ENCODE data around the gene USH1G. TPM values are rescaled to one million over a fixed set of nuclear protein-coding genes. Genes with fewer than 3 reads are reported as not detected.

The USH1G gene
- total and polyA plus RNA-seq, 4 donors = 0.13 TPM; not detected in 3

DNA sequence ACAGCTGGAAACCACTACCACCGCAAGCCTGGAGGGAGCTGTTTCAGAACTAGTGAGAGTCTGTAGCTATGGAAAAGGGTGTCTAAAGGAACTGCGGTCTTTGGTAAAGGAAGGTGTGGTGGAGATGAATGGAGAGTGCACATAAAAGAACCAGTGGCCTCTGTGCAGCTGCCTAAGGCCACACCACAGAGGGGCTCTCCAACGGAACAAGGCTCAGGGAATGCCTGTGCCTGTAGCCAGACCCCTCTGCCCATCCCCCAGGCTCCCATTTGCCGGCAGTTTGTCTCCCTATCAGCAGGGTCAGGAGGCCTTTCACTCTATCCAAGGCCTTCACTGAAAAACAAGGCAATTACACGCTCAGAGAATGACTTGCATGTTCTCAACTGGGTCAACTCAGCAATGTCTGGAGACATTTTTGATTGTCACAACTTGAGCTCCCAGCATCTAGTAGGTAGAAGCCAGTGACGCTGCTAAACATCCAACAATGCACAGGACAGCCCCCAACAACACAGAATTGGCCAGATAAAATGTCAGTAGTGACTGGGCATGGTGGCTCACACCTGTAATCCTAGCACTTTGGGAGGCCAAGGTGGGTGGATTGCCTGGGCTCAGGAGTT lies 47.0 kb downstream of the USH1G start:
- no peak overlapping the region for H3K4me3 ChIP-seq (ENCODE audit: low read length in 2 of 2)
- no peak for ATAC-seq (ENCODE audit: low FRiP score)
- H3K27ac ChIP-seq (ENCODE audit: low read depth in 1 of 2, low read length in 2 of 2) = no peak overlapping the region
- no peaks in the 10 kb centered on the region for H3K36me3 ChIP-seq (ENCODE audit: control insufficient read depth in 1 of 2, insufficient read depth in 2 of 2, low read length in 1 of 2)
- peaks cover 0 to 2% of the 10 kb centered on the region in 2 donors for H3K4me1 ChIP-seq (ENCODE audit: control insufficient read depth in 1 of 2, insufficient read depth in 2 of 2, low read length in 2 of 2)
- WGBS, 2 donors = 39 to 45% methylated on average over 6 of the region's 6 CpGs
- H3K27me3 ChIP-seq (ENCODE audit: control insufficient read depth in 1 of 2, insufficient read depth in 2 of 2, low read length in 1 of 2) = no peaks in the 10 kb centered on the region
- H3K9me3 ChIP-seq (ENCODE audit: control insufficient read depth, low read length) = no peaks in the 10 kb centered on the region
- DNase-seq = no peak
- intact Hi-C loops (cut with DNase I) = no loop called here

DNA sequence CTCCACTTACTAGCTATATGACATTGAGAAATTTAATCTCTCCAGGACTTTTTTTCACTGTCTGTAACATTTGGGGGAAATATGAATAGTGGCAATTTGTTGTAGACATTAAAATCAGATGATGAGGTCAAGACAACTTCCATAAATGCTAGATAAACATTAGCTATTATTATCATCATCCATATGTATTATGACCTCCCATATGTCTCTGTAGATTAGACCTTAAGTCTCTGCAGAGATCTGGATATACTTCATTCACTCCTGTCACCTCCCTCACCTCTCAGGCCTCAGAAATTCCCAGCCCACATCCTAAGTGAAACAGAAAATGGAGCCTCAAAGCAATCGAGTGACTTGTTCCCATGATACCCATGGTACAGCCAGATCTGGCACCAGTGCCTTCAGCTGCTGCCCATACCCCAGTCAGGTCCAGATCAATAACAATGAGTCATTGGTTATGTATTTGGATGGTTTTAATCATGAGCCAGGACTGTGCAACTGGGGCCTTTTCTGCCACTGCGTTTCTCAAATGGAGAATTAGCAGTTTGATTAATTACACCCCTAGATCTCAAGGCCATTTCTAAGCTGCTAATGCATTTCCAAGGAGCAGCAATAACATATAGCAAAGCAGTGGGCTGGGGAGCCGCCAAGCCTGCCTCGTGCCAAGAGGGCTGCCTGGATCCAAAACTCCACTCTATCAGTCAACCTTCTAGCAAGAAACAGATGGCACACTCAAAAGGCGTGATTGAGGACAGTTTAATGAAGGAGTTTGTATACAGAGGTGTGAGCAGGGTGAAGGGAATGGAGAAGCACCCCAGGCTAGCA lies 47.7 kb downstream of the USH1G start:
- intact Hi-C loops (cut with DNase I) = no loop called here
- no peaks in the 10 kb centered on the region for H3K9me3 ChIP-seq (ENCODE audit: control insufficient read depth, low read length)
- H3K27ac ChIP-seq (ENCODE audit: low read depth in 1 of 2, low read length in 2 of 2) = no peak overlapping the region
- WGBS, 2 donors = 18 to 20% methylated on average over 5 of the region's 5 CpGs
- peaks cover 0 to 2% of the 10 kb centered on the region in 2 donors for H3K4me1 ChIP-seq (ENCODE audit: control insufficient read depth in 1 of 2, insufficient read depth in 2 of 2, low read length in 2 of 2)
- H3K27me3 ChIP-seq (ENCODE audit: control insufficient read depth in 1 of 2, insufficient read depth in 2 of 2, low read length in 1 of 2) = no peaks in the 10 kb centered on the region
- no peak for ATAC-seq (ENCODE audit: low FRiP score)
- no peak for DNase-seq
- H3K36me3 ChIP-seq (ENCODE audit: control insufficient read depth in 1 of 2, insufficient read depth in 2 of 2, low read length in 1 of 2) = no peaks in the 10 kb centered on the region
- no peak overlapping the region for H3K4me3 ChIP-seq (ENCODE audit: low read length in 2 of 2)

DNA sequence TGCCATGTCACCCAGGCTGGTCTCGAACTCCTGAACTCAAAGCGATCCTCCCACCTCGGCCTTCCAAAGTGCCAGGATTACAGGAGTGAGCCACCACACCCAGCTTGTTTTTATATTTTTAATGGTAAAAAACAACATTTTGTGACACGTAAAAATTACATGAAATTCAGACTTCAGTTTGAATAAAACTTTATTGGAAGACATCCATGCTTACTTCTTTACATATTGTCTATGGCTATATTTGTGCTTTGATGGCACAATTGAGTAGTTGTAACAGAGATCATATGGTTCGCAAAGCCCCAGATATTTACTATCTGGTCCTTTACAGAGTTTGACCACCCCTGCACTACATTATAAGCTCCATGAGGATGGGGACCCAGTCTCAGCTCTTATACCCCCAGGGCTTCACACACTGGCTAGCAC lies 48.4 kb downstream of the USH1G start:
- no peaks in the 10 kb centered on the region for H3K36me3 ChIP-seq (ENCODE audit: control insufficient read depth in 1 of 2, insufficient read depth in 2 of 2, low read length in 1 of 2)
- H3K4me3 ChIP-seq (ENCODE audit: low read length in 2 of 2) = no peak overlapping the region
- no peaks in the 10 kb centered on the region for H3K27me3 ChIP-seq (ENCODE audit: control insufficient read depth in 1 of 2, insufficient read depth in 2 of 2, low read length in 1 of 2)
- ATAC-seq (ENCODE audit: low FRiP score) = no peak
- peaks cover 0 to 2% of the 10 kb centered on the region in 2 donors for H3K4me1 ChIP-seq (ENCODE audit: control insufficient read depth in 1 of 2, insufficient read depth in 2 of 2, low read length in 2 of 2)
- intact Hi-C loops (cut with DNase I) = no loop called here
- H3K9me3 ChIP-seq (ENCODE audit: control insufficient read depth, low read length) = no peaks in the 10 kb centered on the region
- WGBS, 2 donors = 96 to 100% methylated on average over 5 of the region's 5 CpGs
- no peak overlapping the region for H3K27ac ChIP-seq (ENCODE audit: low read depth in 1 of 2, low read length in 2 of 2)
- no peak for DNase-seq

DNA sequence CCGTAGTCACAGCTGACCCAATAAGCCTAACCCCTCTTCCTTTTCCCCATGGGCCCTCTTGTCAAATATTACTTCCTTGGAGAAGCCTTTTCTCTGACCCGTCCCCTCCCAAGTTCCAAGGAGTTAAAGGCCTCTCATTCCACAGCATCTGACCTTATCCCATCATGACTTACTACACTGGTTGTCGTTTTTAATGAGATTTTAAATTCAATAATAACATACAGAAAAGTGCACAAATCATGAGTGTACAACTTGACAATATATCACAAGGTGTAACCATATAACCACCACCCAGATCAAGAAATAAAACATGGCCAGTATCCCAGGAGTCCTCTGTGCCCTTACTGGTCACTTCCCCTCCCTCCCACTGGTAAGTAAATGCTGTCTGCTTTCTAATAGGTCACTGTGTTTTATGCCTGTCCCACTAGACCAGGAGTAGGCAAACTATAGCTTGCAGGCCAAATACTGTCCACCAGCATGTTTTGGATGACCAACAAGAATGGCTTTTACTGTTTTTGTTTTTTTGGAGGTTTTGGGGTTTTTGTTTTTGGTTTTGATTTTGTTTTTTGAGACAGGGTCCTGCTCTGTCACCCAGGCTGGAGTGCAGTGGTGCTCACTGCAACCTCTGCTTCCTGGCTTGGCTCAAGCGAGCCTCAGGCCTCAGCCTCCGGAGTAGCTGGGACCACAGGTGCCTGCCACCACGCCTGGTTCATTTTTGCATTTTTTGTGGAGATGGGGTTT lies 49.0 kb downstream of the USH1G start:
- H3K27ac ChIP-seq (ENCODE audit: low read depth in 1 of 2, low read length in 2 of 2) = no peak overlapping the region
- H3K4me1 ChIP-seq (ENCODE audit: control insufficient read depth in 1 of 2, insufficient read depth in 2 of 2, low read length in 2 of 2) = peaks cover 0 to 2% of the 10 kb centered on the region in 2 donors
- no peaks in the 10 kb centered on the region for H3K36me3 ChIP-seq (ENCODE audit: control insufficient read depth in 1 of 2, insufficient read depth in 2 of 2, low read length in 1 of 2)
- ATAC-seq (ENCODE audit: low FRiP score) = no peak
- H3K27me3 ChIP-seq (ENCODE audit: control insufficient read depth in 1 of 2, insufficient read depth in 2 of 2, low read length in 1 of 2) = no peaks in the 10 kb centered on the region
- DNase-seq = no peak
- no peaks in the 10 kb centered on the region for H3K9me3 ChIP-seq (ENCODE audit: control insufficient read depth, low read length)
- 59 to 61% methylated on average over 6 of the region's 6 CpGs for WGBS, 2 donors
- intact Hi-C loops (cut with DNase I) = no loop called here
- peak overlapping the region; percentile 45 for H3K4me3 ChIP-seq (ENCODE audit: low read length in 2 of 2)

DNA sequence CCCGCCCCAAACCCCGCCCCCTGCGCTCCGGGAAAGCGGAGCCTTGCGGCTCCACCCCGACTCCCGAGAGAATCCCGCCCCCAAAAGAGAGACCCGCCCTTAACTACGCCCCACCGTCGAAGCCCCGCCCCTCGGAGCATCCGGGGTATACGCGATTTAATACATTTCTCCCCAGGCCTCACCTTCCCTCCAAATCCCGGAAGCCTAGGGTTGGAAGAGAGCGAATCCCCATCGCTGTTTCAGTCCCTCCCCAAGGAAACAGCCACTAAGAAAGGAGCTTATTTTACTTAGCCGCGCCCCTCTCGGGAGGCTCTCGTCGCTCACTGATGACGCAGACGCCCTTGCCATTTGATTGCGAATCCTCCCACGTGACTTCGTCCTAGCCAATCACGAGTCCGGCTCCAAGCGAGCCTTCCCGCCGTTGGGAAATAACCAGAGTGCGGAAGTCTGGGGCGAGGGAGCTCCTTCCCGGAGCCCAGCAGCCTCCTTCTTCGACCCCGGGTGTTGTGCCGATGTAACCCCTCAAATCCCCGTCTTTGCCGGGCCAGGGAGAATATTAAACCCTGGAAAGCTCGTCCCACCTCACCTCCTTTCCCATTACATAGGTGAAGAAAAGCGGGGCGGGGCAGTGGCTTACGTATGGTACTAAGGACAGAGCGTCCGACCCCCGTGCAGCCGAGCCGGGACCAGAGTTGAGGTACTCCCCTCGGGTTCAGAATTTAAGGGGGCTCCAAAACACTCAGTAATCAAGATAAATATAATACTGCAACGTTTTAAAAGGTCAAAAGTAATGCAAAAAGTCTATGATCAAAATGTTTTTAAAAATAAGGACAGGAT lies 49.8 kb downstream of the USH1G start:
- peak; percentile 100 for DNase-seq
- WGBS, 2 donors = 0% methylated on average over 55 of the region's 55 CpGs
- Histone ChIP-seq H3K9me3 (ENCODE audit: control insufficient read depth, low read length) (no peaks in the 10 kb centered on the region), H3K27me3 (ENCODE audit: control insufficient read depth in 1 of 2, insufficient read depth in 2 of 2, low read length in 1 of 2) (no peaks in the 10 kb centered on the region), H3K36me3 (ENCODE audit: control insufficient read depth in 1 of 2, insufficient read depth in 2 of 2, low read length in 1 of 2) (no peaks in the 10 kb centered on the region), H3K4me3 (ENCODE audit: low read length in 2 of 2) (peak overlapping the region; percentile 45), H3K4me1 (ENCODE audit: control insufficient read depth in 1 of 2, insufficient read depth in 2 of 2, low read length in 2 of 2) (peaks cover 0 to 2% of the 10 kb centered on the region in 2 donors), H3K27ac (ENCODE audit: low read depth in 1 of 2, low read length in 2 of 2) (peak overlapping the region in 1 of 2 donors; percentile 77)
- ATAC-seq (ENCODE audit: low FRiP score) = peak; percentile 98
- intact Hi-C loops (cut with DNase I) = no loop called here

DNA sequence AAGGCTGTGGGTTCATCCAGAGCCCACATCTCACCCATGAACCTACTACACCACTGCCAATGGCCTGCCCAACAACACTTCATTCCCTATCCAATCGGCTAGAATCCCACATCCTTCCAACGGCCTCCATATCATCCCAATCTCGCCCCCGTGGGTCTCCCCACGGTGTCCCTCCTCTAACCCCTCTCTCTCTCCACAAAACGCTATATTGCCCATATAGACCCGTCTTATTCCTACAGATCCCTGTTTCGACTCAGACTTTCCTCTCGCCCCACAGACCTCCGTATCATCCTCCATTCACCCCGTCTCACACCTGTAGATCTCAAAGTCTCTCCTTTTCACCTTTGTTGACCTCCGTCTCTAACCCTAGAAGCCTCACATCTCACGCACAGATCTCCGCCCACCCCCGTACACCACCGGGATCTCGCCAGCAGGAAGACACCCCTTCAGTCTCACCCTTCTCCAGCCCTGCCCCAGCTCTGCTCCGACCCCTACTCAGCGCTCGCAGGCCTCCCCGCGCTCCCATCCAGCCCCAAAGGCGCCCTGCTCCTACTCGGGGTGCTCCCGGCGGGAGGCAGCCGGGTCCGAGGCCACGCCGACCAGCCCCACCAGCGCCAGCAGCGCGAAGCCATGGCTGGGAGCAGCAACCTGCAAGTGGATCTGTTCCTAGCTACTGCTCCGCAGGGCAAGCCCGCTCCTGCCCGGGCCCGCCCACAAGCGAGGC lies 50.6 kb downstream of the USH1G start, which contains the start of gene FDXR:
FDXR (minus strand) TSS at position 682 of the 724 bp plus-strand sequence; CDS start at position 632, 50 bp downstream.
- H3K9me3 ChIP-seq (ENCODE audit: control insufficient read depth, low read length) = no peaks in the 10 kb centered on the region
- ATAC-seq (ENCODE audit: low FRiP score) = no peak
- DNase-seq = no peak
- peak within 1 kb of the TSS in 1 of 2 donors; percentile 77 for H3K27ac ChIP-seq (ENCODE audit: low read depth in 1 of 2, low read length in 2 of 2)
- H3K4me3 ChIP-seq (ENCODE audit: low read length in 2 of 2) = peak within 1 kb of the TSS; percentile 45
- H3K36me3 ChIP-seq (ENCODE audit: control insufficient read depth in 1 of 2, insufficient read depth in 2 of 2, low read length in 1 of 2) = no peaks in the 10 kb centered on the region
- intact Hi-C loops (cut with DNase I) = no loop called here
- no peaks in the 10 kb centered on the region for H3K27me3 ChIP-seq (ENCODE audit: control insufficient read depth in 1 of 2, insufficient read depth in 2 of 2, low read length in 1 of 2)
- WGBS, 2 donors = 9% methylated on average over 38 of the region's 38 CpGs
- peaks cover 0 to 2% of the 10 kb centered on the region in 2 donors for H3K4me1 ChIP-seq (ENCODE audit: control insufficient read depth in 1 of 2, insufficient read depth in 2 of 2, low read length in 2 of 2)

DNA sequence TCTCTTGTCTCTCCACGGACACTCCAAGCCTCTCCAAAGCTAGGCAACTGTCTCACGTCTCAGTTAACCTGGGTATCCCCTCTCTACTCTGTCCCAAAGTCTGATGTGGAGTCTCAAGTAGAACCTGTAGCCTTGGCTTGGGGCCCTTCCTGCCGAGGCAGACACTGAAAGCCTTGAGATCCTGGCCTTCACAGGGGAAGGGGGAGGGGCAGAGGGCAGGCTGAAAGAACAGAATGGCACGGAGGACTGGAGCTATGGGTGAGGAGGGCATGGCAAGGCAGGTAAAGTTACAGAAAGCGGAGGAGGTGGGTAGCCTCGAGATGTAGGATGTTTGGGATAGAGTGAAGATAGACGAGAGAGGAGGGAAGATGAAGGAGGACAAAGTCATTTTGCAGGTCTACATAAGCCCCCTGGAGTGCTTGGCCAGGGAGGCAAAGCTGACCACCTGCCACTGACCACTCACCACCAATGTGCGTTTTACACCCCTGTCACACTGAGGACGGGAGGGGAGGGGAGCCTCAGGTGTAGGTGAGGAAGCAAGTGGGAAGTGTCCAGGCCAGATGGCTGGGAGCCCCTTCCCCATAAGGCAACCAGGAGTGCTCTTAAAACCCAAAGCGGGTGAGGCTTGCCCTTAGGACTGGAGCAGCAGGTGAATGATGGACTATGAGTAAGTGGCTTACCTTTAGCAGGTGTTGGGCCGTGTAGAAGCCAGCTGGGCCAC lies 51.5 kb downstream of the USH1G start:
- no peak overlapping the region for H3K4me3 ChIP-seq (ENCODE audit: low read length in 2 of 2)
- ATAC-seq (ENCODE audit: low FRiP score) (no peak), DNase-seq (no peak)
- no peaks in the 10 kb centered on the region for H3K36me3 ChIP-seq (ENCODE audit: control insufficient read depth in 1 of 2, insufficient read depth in 2 of 2, low read length in 1 of 2)
- 85 to 86% methylated on average over 11 of the region's 11 CpGs for WGBS, 2 donors
- H3K4me1 ChIP-seq (ENCODE audit: control insufficient read depth in 1 of 2, insufficient read depth in 2 of 2, low read length in 2 of 2) = peaks cover 0 to 2% of the 10 kb centered on the region in 2 donors
- intact Hi-C loops (cut with DNase I) = no loop called here
- no peaks in the 10 kb centered on the region for H3K27me3 ChIP-seq (ENCODE audit: control insufficient read depth in 1 of 2, insufficient read depth in 2 of 2, low read length in 1 of 2)
- H3K27ac ChIP-seq (ENCODE audit: low read depth in 1 of 2, low read length in 2 of 2) = no peak overlapping the region
- no peaks in the 10 kb centered on the region for H3K9me3 ChIP-seq (ENCODE audit: control insufficient read depth, low read length)

Data from aorta (tissue), 5 donors.